ENCODE measurements around the gene PARS2.

The PARS2 gene

DNA sequence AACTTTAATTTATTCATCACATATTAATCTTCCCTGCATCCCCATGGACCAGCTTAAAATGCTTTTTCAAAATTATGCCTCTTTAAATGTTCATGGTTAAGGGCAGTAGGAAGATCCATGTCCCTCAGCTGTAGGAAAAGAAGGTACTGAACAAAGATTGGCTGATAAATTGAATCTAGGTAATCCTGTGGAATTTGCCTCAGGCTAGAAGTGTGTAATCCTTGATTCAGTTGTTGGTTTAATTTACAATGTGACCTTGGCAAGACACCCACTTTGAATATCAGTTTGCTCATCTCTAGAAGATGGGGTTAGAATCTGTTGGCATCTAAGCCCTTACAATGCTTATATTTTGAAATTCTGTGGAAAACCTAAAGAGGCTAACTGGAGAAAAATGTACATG is 42.6 kb downstream of the PARS2 start:
- DNase-seq: no peak

DNA sequence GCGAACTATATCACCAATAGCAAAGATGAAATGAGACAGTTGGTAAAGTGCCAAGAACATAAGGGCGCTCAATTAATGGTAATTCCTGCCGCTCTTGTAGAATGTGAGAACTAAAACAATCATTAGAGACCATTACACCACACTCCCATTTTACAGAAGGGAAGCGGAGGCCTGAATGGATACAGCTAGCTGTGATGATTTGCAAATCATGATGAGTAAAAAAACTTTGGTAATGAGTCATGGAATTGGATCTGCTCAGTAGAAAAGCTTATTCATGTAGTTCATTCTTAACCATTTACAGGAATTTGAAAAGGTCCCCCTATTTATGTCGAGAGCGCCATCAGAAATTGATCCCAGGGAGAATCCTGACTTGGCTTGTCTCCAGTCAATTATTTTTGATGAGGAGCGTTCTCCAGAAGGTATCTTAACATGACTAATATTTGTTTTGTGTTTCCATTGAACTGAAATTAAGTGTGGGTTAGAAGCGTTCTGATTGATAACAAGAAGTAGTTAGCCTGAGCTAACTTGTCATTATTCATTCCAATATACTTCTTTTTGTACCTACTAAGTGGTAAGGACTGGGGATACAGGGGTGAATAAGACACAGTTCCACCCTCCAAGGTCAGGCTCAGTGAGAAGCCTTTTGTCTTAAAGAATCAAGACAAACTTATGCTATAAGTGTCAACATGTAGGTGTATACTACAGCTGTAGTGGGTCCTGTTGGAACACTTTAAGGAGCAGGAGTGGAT is 47.9 kb downstream of the PARS2 start:
- peak; percentile 68 for DNase-seq

DNA sequence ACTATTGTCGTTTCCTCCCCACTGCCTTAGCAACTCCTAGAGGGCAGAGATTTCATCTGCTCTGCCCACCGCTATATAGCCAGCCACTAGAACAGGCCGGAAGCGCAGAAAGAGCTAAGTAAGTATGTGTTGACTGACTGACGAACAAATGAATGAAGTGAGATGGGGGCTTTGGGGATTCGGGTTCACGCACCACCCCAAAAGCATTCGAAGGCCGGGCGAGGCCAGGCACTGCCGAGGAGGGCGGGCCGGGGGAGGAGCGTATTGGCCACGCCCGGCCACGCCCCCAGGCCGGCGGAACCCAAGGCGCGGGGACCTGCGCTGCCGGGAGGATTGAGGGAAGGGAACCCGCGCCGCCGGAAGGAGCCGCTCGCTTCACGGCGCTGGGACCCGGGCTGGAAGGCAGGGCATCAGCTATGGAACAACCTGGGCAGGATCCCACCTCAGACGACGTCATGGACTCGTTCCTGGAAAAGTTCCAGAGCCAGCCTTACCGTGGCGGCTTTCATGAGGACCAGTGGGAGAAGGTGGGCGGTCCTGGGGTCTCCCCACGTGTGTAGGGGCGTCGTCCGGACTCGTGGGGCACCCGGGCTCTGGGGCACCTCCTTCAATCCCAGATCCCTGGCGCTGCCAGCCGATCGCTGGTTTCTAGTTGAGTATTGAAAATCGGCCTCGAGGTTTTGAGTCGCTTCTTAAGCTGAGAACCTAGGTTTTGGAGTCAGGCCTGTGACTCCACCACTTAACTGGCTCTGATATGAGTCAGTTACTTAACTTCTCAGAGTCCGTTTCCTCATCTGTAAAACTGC is 48.6 kb downstream of the PARS2 start, which contains the start of gene TTC4:
TSS of gene TTC4 (plus strand) at position 369 of the 806 bp plus-strand sequence. CDS start at position 417, 48 bp downstream.
- peak; percentile 82 for DNase-seq

DNA sequence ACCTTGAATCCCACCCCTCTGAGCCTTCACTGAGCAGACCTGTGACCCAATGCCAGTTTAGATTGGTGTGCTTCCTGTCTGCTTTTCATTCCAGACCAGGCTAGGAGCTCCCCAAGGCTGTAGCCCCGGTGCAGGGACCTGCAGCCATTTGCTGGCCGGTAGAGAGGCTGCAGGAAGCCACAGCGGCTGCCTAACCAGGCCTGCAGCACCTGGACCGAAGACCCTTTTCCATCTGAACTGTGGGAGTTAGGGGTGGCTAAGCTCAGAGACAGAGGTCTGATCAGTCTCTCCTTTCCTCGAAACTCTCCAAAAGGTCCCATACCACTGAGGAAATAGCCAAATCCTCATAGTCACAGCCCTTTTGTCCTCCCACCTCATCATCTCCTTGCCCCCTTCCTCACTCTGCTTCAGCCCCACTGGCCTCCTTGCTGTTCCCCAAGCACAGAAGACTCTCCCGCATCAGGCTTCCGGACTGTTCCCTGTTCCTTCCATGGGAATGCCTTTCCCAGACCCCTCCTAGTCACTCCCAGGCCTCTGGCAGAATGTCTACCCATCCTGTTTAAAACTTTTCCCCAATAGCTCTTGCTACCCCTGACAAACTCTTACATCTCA is 49.3 kb downstream of the PARS2 start:
- no peak for DNase-seq

DNA sequence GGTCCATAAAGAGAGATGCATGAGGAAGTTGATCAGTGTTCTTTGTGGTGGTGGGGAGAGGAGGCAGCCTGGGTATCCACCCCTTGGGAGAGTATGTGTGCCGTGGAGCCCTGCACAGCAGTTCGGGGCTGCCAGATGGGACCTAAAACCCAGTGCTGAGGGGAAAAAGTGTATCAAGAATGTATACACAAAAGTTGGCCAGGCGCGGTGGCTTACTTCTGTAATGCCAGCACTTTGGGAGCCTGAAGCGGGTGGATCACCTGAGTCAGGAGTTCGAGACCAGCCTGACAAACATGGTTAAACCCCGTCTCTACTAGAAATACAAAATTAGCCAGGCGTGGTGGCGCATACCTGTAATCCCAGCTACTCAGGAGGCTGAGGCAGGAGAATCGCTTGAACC is 52.8 kb downstream of the PARS2 start:
- DNase-seq: no peak

DNA sequence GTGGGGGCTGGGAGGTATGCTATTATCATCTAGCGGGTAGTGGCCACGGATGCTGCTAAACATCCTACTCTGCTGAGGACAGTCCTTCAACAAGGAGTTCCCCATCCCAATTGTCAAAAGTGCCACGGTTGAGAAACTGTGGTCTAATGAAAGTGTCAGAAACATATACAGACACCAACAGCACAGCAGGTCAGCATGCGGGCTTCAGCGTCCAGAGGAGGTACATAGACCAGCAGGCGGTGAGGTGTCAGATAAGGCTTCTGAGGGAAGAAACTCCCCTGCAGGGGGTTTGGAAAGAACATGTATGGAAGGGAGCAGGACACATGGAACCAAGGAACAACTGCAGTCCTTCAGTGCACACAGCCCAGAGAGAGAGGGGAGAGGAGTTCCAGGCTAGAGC is 53.5 kb downstream of the PARS2 start:
- no peak for DNase-seq

DNA sequence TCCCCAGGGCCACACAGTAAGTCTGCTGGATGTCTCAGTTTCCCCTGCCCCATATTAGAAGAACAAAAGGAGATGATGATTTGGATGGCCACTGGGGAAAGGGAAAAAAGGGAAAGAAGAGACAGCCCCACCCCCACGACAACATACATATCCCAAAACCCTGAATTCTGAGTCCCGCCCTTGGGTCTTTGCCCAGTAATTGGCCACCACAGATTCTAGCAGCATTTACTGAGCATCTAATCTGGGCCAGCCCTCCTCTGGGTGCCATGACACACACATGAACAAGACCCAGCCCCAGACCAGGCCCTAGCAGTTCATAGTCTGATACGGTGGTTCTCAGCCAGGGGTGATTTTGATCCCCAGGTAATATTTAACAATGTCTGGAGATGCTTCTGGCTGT is 53.9 kb downstream of the PARS2 start:
- peak; percentile 7 for DNase-seq

DNA sequence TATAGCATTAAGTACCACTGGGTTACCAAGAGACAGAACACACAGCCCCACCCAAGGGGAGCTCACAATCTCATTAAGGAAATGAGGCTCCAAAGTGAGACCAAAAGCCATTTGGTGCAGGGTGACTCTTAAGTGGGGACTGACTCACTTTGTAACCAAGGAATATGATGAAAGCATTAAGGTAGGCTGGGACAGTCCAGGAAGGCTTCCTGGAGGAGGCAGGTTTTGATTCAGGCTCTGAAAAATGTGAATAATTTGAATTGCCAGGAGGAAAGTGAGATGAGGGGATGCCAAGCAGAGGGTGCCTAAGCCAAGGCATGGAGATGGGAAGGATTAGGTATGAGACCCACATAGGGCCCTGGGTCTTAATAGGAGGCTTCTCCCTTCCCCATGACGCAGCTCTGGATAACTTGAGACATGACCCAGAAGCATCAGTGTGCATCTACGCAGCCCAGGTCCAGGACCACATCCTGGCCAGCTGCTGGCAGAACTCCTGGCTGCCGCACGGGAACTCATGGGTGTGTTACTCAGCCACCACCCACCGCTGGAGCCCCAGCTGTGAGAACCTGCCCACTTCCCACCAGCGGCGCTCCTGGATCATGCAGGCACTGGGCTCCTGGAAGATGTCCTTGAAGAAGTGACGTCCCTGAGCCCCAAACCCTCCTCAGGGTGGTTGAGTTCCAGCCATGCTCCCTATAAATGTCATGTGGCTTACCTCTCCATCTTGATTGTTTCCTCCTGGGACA is 54.6 kb downstream of the PARS2 start:
- no peak for DNase-seq

DNA sequence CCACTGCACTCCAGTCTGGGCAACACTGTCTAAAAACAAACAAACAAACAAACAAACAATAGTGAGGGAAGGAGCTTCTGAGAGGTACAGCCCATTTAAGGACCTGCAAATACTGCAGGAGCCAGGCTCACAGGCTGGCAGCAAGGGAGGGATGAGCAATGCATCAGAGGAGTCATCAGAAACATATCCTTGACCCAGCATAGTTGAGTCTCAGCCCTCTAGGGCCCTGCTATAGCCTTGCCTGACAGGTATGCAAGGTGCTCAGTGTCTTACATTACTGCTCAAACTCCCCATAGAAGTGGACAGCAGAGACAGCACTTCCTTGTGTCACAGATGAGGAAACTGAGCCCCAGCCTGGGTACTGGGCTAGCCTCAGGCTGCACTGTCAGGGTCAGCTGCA is 55.9 kb downstream of the PARS2 start:
- DNase-seq: no peak
